HUES48 (cell line): Measurements from ENCODE around the gene DEPDC7.

Experiments used
- H3K27ac ChIP-seq: one replicate; pipeline ENCODE4 v1.7.0; 2013; ENCODE audit warnings: low read depth, low read length, inconsistent platforms
- H3K27me3 ChIP-seq: 2 replicates; pipeline ENCODE4 v1.6.1; 2013; ENCODE audit warnings: mild to moderate bottlenecking, low read length; ENCODE audit not compliant: control insufficient read depth, insufficient read depth
- H3K36me3 ChIP-seq: 2 replicates; pipeline ENCODE4 v1.6.1; 2013; ENCODE audit warnings: low read length; ENCODE audit not compliant: control insufficient read depth, insufficient read depth
- H3K4me1 ChIP-seq: 2 replicates; pipeline ENCODE4 v1.6.1; 2013; ENCODE audit warnings: mild to moderate bottlenecking, low read length; ENCODE audit not compliant: control insufficient read depth, insufficient read depth
- H3K4me3 ChIP-seq: 2 replicates; pipeline ENCODE4 v1.5.1; 2013; ENCODE audit warnings: mild to moderate bottlenecking, low read depth, low read length
- H3K9ac ChIP-seq: 2 replicates; pipeline ENCODE4 v1.6.1; 2013; ENCODE audit warnings: mild to moderate bottlenecking, low read depth, low read length, moderate library complexity
- H3K9me3 ChIP-seq: 2 replicates; pipeline ENCODE4 v1.6.1; 2013; ENCODE audit warnings: low read length; ENCODE audit not compliant: control insufficient read depth, insufficient read depth

Gene DEPDC7

GRCh38 chr11:33060271-33060670 is 44.6 kb downstream of the DEPDC7 start:
- Histone ChIP-seq H3K9me3 (no peaks in the 10 kb centered on the region), H3K4me3 (no peak overlapping the region), H3K9ac (no peak overlapping the region), H3K36me3 (peaks cover 64% of the 10 kb centered on the region), H3K27me3 (no peaks in the 10 kb centered on the region), H3K4me1 (no peaks in the 10 kb centered on the region), H3K27ac (no peak overlapping the region)

- no peaks in the 10 kb centered on the region for H3K4me1 ChIP-seq
- H3K9me3 ChIP-seq, result no peaks in the 10 kb centered on the region
- H3K27me3 ChIP-seq, result no peaks in the 10 kb centered on the region
- H3K9ac ChIP-seq, result no peak overlapping the region
- no peak overlapping the region for H3K27ac ChIP-seq
- H3K36me3 ChIP-seq, result peaks cover 76% of the 10 kb centered on the region
- no peak overlapping the region for H3K4me3 ChIP-seq
Observed at GRCh38 chr11:33062137-33062536, 46.5 kb downstream of the DEPDC7 start.

- H3K36me3 ChIP-seq, result peaks cover 72% of the 10 kb centered on the region
- H3K27me3 ChIP-seq, result no peaks in the 10 kb centered on the region
- H3K27ac ChIP-seq, result no peak overlapping the region
- no peak overlapping the region for H3K9ac ChIP-seq
- no peaks in the 10 kb centered on the region for H3K4me1 ChIP-seq
- H3K4me3 ChIP-seq, result no peak overlapping the region
- H3K9me3 ChIP-seq, result no peaks in the 10 kb centered on the region
Observed at GRCh38 chr11:33063326-33063881, 47.7 kb downstream of the DEPDC7 start.

- no peaks in the 10 kb centered on the region for H3K9me3 ChIP-seq
- H3K36me3 ChIP-seq, result peaks cover 67% of the 10 kb centered on the region
- no peak overlapping the region for H3K4me3 ChIP-seq
- H3K4me1 ChIP-seq, result no peaks in the 10 kb centered on the region
- no peak overlapping the region for H3K9ac ChIP-seq
- no peaks in the 10 kb centered on the region for H3K27me3 ChIP-seq
- no peak overlapping the region for H3K27ac ChIP-seq
Observed at GRCh38 chr11:33064033-33064825, 48.6 kb downstream of the DEPDC7 start.

GRCh38 chr11:33064866-33065265 is 49.2 kb downstream of the DEPDC7 start:
- Histone ChIP-seq H3K9ac (no peak overlapping the region), H3K27me3 (no peaks in the 10 kb centered on the region), H3K4me1 (no peaks in the 10 kb centered on the region), H3K9me3 (no peaks in the 10 kb centered on the region), H3K4me3 (no peak overlapping the region), H3K27ac (no peak overlapping the region), H3K36me3 (peaks cover 67% of the 10 kb centered on the region)

GRCh38 chr11:33065445-33066178 is 49.9 kb downstream of the DEPDC7 start:
- Histone ChIP-seq H3K4me1 (no peaks in the 10 kb centered on the region), H3K36me3 (peaks cover 64% of the 10 kb centered on the region), H3K27me3 (no peaks in the 10 kb centered on the region), H3K9me3 (no peaks in the 10 kb centered on the region), H3K4me3 (no peak overlapping the region), H3K27ac (no peak overlapping the region), H3K9ac (no peak overlapping the region)

GRCh38 chr11:33067294-33067693 is 51.6 kb downstream of the DEPDC7 start:
- no peak overlapping the region for H3K27ac ChIP-seq

GRCh38 chr11:33068611-33069340 is 53.1 kb downstream of the DEPDC7 start:
- Histone ChIP-seq H3K9ac (no peak overlapping the region), H3K27ac (no peak overlapping the region), H3K9me3 (no peaks in the 10 kb centered on the region), H3K4me3 (no peak overlapping the region), H3K27me3 (no peaks in the 10 kb centered on the region), H3K4me1 (no peaks in the 10 kb centered on the region), H3K36me3 (peaks cover 61% of the 10 kb centered on the region)

More at GRCh38 chr11:33067294-33067693, 51.6 kb downstream of the DEPDC7 start:
- H3K4me3 ChIP-seq, result no peak overlapping the region
- no peak overlapping the region for H3K9ac ChIP-seq
- H3K27me3 ChIP-seq, result no peaks in the 10 kb centered on the region
- H3K36me3 ChIP-seq, result peaks cover 62% of the 10 kb centered on the region
- H3K4me1 ChIP-seq, result no peaks in the 10 kb centered on the region
- no peaks in the 10 kb centered on the region for H3K9me3 ChIP-seq

GRCh38 chr11:33072465-33072864 is 56.8 kb downstream of the DEPDC7 start:
- Histone ChIP-seq H3K27ac (no peak overlapping the region), H3K27me3 (no peaks in the 10 kb centered on the region), H3K9me3 (no peaks in the 10 kb centered on the region), H3K4me1 (no peaks in the 10 kb centered on the region), H3K36me3 (peaks cover 69% of the 10 kb centered on the region), H3K4me3 (no peak overlapping the region), H3K9ac (no peak overlapping the region)
